ENCODE results near the gene RTTN.
A peak's percentile ranks its signal among the peaks of the same experiment; 100 is the strongest.
"Not testable (repeated sequence)": the region's sequence is repeated elsewhere in the genome, so short reads cannot be mapped to it uniquely, and the experiment has no call there.

Gene RTTN

GRCh38 chr18:70022636-70023035 is 182.9 kb downstream of the RTTN start:
- no peak for DNase-seq

GRCh38 chr18:70021498-70021897 is 184.0 kb downstream of the RTTN start:
- no peak for DNase-seq

- no peak for DNase-seq
These were observed 184.4 kb downstream of the RTTN start for GRCh38 chr18:70021043-70021442.

- DNase-seq = peak; percentile 56
These were observed 185.5 kb downstream of the RTTN start for GRCh38 chr18:70019991-70020390.

GRCh38 chr18:70019136-70019535 is 186.4 kb downstream of the RTTN start:
- no peak for DNase-seq

GRCh38 chr18:70015127-70015526 is 190.4 kb downstream of the RTTN start:
- DNase-seq = no peak

- no peak for DNase-seq
These were observed 199.9 kb downstream of the RTTN start for GRCh38 chr18:70005580-70005979.

GRCh38 chr18:70004696-70005095 is 200.8 kb downstream of the RTTN start:
- no peak for DNase-seq

- DNase-seq = no peak
These were observed 205.8 kb downstream of the RTTN start for GRCh38 chr18:69999656-70000055.

GRCh38 chr18:69998523-69998987 is 206.9 kb downstream of the RTTN start:
- DNase-seq = no peak

- DNase-seq = no peak
These were observed 208.3 kb downstream of the RTTN start for GRCh38 chr18:69996951-69997798.

- no peak for DNase-seq
These were observed 209.1 kb downstream of the RTTN start for GRCh38 chr18:69996417-69996816.

GRCh38 chr18:69995774-69996173 is 209.7 kb downstream of the RTTN start:
- DNase-seq = no peak

- DNase-seq = no peak
These were observed 212.7 kb downstream of the RTTN start for GRCh38 chr18:69992776-69993175.

- DNase-seq = no peak
These were observed 217.6 kb downstream of the RTTN start for GRCh38 chr18:69987870-69988269.

- no peak for DNase-seq
These were observed 220.2 kb downstream of the RTTN start for GRCh38 chr18:69985239-69985638.

- no peak for DNase-seq
These were observed 223.1 kb downstream of the RTTN start for GRCh38 chr18:69982417-69982816.

- DNase-seq = no peak
These were observed 223.5 kb downstream of the RTTN start for GRCh38 chr18:69981948-69982347.

- DNase-seq = no peak
These were observed 224.3 kb downstream of the RTTN start for GRCh38 chr18:69980982-69981804.

GRCh38 chr18:69980509-69980908 is 225.0 kb downstream of the RTTN start:
- DNase-seq = no peak

- DNase-seq = peak; percentile 47
These were observed 226.5 kb downstream of the RTTN start for GRCh38 chr18:69978732-69979715.

- DNase-seq = not testable (repeated sequence)
These were observed 230.2 kb downstream of the RTTN start for GRCh38 chr18:69975294-69975693.

GRCh38 chr18:69974365-69974764 is 231.1 kb downstream of the RTTN start:
- peak; percentile 60 for DNase-seq

Measured in inflammatory macrophage treated with lipopolysaccharide for 4 hours (primary cell).